Spleen (tissue), 7 donors: Measurements from ENCODE around the gene KIF19.

ENCODE experiments used
- POLR2A ChIP-seq, 3 donors: fragments of 450-650 bp; IDR thresholded peaks; one replicate each; pipeline ENCODE4 v1.5.1; 2017; ENCODE audit warnings: antibody characterized with exemption in 3 of 3, mild to moderate bottlenecking in 1 of 3
- TF ChIP-seq, protein P1 (sequence below), 11 experiments: fragments of 200-600 bp in 7 of 11; fragments of 450-650 bp in 4 of 11; sonication (generic) in 4 of 11; IDR thresholded peaks in 8 of 11; conservative IDR thresholded peaks in 3 of 11; 1 replicate in 7 of 11; 2 replicates in 4 of 11; pipeline versions ENCODE4 v1.4.0 to v1.8.0; 2016 to 2021; ENCODE audit warnings: antibody characterized with exemption in 11 of 11, inconsistent platforms in 4 of 11, mild to moderate bottlenecking in 1 of 11
- donor health status: DM: no; HTN: no; CAD: no; lungs with moderate emphysema.
- donor health status: DM: no; HTN: no; CAD: no.
- donor health status: DM: no; HTN: no; CAD: no.

DNA sequence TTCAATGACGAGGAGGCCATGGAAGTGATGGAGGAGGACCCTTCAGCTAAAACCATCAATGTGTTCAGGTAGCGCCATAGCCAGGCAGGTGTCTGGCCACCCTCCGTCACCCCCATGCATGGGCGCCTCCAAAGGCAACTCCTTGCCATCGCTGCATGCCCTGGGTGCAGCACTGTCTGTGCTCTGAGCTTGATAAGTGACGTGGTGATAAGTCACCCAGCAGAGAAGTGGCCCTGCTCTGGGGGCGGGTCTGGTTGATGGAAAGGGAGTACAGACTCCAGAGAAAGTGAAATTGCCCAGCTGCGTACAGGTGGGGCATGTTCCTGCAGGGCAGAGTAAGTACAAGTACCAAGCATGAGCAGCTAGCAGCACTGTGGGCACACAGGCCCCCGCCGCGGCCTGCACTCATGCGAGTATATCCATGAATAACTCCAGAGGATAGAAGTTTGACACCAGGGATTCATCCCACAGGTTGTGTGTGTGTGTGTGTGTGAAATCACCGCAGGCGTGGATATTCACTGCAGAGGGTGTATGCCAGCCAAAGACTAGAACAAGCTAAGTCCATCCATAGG lies 38.9 kb upstream of the KIF19 start:
- TF ChIP-seq, protein P1, sequence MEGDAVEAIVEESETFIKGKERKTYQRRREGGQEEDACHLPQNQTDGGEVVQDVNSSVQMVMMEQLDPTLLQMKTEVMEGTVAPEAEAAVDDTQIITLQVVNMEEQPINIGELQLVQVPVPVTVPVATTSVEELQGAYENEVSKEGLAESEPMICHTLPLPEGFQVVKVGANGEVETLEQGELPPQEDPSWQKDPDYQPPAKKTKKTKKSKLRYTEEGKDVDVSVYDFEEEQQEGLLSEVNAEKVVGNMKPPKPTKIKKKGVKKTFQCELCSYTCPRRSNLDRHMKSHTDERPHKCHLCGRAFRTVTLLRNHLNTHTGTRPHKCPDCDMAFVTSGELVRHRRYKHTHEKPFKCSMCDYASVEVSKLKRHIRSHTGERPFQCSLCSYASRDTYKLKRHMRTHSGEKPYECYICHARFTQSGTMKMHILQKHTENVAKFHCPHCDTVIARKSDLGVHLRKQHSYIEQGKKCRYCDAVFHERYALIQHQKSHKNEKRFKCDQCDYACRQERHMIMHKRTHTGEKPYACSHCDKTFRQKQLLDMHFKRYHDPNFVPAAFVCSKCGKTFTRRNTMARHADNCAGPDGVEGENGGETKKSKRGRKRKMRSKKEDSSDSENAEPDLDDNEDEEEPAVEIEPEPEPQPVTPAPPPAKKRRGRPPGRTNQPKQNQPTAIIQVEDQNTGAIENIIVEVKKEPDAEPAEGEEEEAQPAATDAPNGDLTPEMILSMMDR (IDR thresholded peaks at IDR 0.05 in 8 of 11, conservative IDR thresholded peaks at IDR 0.05 in 3 of 11): no peak
- no peak for TF ChIP-seq POLR2A (IDR thresholded peaks at IDR 0.05)
